GM12865 (cell line): ENCODE results near the gene TOP2A.

ENCODE experiments used
- DNase-seq: peaks from one replicate; pipeline ENCODE4 v3.0.0; 2010; ENCODE audit warnings: low read depth
- H3K4me3 ChIP-seq: 2 replicates; pipeline ENCODE4 v1.5.1; 2011; ENCODE audit warnings: mild to moderate bottlenecking, low read depth, low read length, control low read depth
- CTCF ChIP-seq: IDR thresholded peaks from 2 replicates; pipeline ENCODE4 v1.5.1; 2011; ENCODE audit warnings: low read length, control low read depth, low read depth, inconsistent platforms; ENCODE audit not compliant: insufficient read depth; ENCODE audit errors: missing control alignments

Gene TOP2A

GRCh38 chr17:40452216-40452787 lies 34.6 kb upstream of the TOP2A start:
- DNase-seq = no peak
- H3K4me3 ChIP-seq = no peak overlapping the region
- TF ChIP-seq CTCF = no peak

- DNase-seq = no peak
- TF ChIP-seq CTCF = no peak
- H3K4me3 ChIP-seq = no peak overlapping the region
These were observed 33.7 kb upstream of the TOP2A start for GRCh38 chr17:40451420-40451819.

- peak; percentile 58 for TF ChIP-seq CTCF
- no peak overlapping the region for H3K4me3 ChIP-seq
- peak; percentile 63 for DNase-seq
These were observed 32.5 kb upstream of the TOP2A start for GRCh38 chr17:40450175-40450574.

GRCh38 chr17:40448639-40449261 lies 31.1 kb upstream of the TOP2A start:
- H3K4me3 ChIP-seq = no peak overlapping the region
- no peak for DNase-seq

GRCh38 chr17:40448213-40448638 lies 30.5 kb upstream of the TOP2A start:
- TF ChIP-seq CTCF = no peak
- DNase-seq = no peak
- H3K4me3 ChIP-seq = no peak overlapping the region

More at GRCh38 chr17:40448639-40449261, 31.1 kb upstream of the TOP2A start:
- TF ChIP-seq CTCF = no peak

- DNase-seq = no peak
- H3K4me3 ChIP-seq = no peak overlapping the region
- no peak for TF ChIP-seq CTCF
These were observed 30.1 kb upstream of the TOP2A start for GRCh38 chr17:40447806-40448205.
